ENCODE results near the gene GSK3B. TPM values are rescaled to one million over a fixed set of nuclear protein-coding genes. Genes with fewer than 3 reads are reported as not detected.

GSK3B gene
- total and polyA plus RNA-seq, 2 donors from 2014 or later = 6.4 to 52.1 TPM

DNA sequence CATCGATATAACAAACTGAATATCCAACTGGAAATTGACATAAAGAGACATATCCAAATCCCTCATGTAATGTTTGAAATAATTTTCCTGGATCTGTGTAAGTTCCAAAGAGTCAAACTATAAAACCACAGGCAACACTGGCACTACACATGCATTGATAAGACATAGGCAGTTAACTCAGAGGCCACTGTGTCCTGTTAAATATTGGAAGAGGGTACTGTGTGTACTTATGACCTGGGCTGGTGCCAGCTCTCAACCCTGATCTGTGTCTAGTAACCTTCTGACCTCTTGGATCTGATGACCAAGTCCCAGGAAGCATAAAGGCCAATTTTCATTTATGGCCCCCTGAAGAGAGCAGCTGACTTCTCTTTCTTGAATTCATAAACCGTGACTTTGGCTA, 307.8 kb downstream of the GSK3B start:
- FAIRE-seq (no peak), DNase-seq (no peak)
- no peak overlapping the region for H3K9ac ChIP-seq (ENCODE audit: low read length in 3 of 3)
- no peaks in the 10 kb centered on the region for H3K36me3 ChIP-seq (ENCODE audit: control insufficient read depth in 2 of 3, insufficient read depth in 3 of 3, low read length in 3 of 3)
- no peak overlapping the region for H3K4me3 ChIP-seq (ENCODE audit: low read length in 3 of 3)
- TF ChIP-seq, protein P1, sequence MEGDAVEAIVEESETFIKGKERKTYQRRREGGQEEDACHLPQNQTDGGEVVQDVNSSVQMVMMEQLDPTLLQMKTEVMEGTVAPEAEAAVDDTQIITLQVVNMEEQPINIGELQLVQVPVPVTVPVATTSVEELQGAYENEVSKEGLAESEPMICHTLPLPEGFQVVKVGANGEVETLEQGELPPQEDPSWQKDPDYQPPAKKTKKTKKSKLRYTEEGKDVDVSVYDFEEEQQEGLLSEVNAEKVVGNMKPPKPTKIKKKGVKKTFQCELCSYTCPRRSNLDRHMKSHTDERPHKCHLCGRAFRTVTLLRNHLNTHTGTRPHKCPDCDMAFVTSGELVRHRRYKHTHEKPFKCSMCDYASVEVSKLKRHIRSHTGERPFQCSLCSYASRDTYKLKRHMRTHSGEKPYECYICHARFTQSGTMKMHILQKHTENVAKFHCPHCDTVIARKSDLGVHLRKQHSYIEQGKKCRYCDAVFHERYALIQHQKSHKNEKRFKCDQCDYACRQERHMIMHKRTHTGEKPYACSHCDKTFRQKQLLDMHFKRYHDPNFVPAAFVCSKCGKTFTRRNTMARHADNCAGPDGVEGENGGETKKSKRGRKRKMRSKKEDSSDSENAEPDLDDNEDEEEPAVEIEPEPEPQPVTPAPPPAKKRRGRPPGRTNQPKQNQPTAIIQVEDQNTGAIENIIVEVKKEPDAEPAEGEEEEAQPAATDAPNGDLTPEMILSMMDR (IDR thresholded peaks at IDR 0.05; ENCODE audit: borderline replicate concordance, extremely low read depth, insufficient read depth) = no peak
- no peaks in the 10 kb centered on the region for H3K4me1 ChIP-seq (ENCODE audit: control insufficient read depth in 2 of 3, insufficient read depth in 2 of 3, low read depth in 1 of 3, low read length in 3 of 3)
- no peaks in the 10 kb centered on the region for H3K27me3 ChIP-seq (ENCODE audit: control insufficient read depth, insufficient read depth, low read length)
- intact Hi-C loops (cut with DNase I) = no loop called here
- H3K9me3 ChIP-seq (ENCODE audit: control insufficient read depth in 2 of 3, insufficient read depth in 1 of 3, low read length in 3 of 3) = no peaks in the 10 kb centered on the region
- H3K27ac ChIP-seq (ENCODE audit: low read depth in 2 of 2, low read length in 2 of 2) = no peak overlapping the region

DNA sequence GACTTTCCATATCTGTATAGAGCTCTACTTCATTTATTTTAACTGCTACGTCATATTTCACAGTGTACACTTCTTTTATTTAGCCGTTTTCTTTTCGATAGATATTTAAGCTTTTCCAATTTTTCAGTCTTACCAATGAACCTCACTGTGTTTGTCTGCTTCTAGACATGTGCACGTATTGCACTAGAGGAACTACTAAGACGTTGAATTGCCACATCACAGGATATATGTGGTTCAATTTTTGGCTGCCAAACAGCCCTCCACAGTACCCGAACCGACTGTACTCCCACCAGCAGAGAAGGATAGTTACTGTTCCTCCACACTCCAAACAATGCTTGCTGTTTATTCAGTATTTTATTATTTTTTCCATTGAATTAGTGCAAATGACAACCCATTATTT, 310.4 kb downstream of the GSK3B start:
- Histone ChIP-seq H3K36me3 (ENCODE audit: control insufficient read depth in 2 of 3, insufficient read depth in 3 of 3, low read length in 3 of 3) (no peaks in the 10 kb centered on the region), H3K4me1 (ENCODE audit: control insufficient read depth in 2 of 3, insufficient read depth in 2 of 3, low read depth in 1 of 3, low read length in 3 of 3) (no peaks in the 10 kb centered on the region), H3K27ac (ENCODE audit: low read depth in 2 of 2, low read length in 2 of 2) (no peak overlapping the region), H3K4me3 (ENCODE audit: low read length in 3 of 3) (no peak overlapping the region), H3K27me3 (ENCODE audit: control insufficient read depth, insufficient read depth, low read length) (no peaks in the 10 kb centered on the region), H3K9ac (ENCODE audit: low read length in 3 of 3) (no peak overlapping the region), H3K9me3 (ENCODE audit: control insufficient read depth in 2 of 3, insufficient read depth in 1 of 3, low read length in 3 of 3) (no peaks in the 10 kb centered on the region)
- TF ChIP-seq, protein P1 (IDR thresholded peaks at IDR 0.05; ENCODE audit: borderline replicate concordance, extremely low read depth, insufficient read depth) = no peak
- no peak for FAIRE-seq
- intact Hi-C loops (cut with DNase I) = no loop called here
- DNase-seq = no peak

DNA sequence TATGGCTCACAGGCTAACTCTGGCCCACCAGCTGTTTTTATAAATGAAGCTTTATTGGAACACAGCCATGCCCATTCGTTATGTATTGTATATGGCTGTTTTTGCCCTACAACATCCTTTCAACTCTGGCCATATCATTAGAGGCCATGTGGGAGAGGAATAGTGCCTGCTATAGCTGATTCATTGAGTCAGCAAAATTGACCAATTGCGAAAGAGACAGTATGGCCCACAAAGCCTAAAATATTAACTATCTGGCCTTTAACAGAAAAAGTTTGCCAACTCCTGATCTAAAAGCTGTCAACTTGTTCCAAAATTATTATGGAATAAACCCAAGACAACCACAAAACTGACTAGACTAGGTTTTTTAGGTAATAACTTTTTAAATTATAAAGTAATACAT, 311.0 kb downstream of the GSK3B start:
- TF ChIP-seq, protein P1 (IDR thresholded peaks at IDR 0.05; ENCODE audit: borderline replicate concordance, extremely low read depth, insufficient read depth) = no peak
- Histone ChIP-seq H3K9ac (ENCODE audit: low read length in 3 of 3) (no peak overlapping the region), H3K9me3 (ENCODE audit: control insufficient read depth in 2 of 3, insufficient read depth in 1 of 3, low read length in 3 of 3) (no peaks in the 10 kb centered on the region), H3K36me3 (ENCODE audit: control insufficient read depth in 2 of 3, insufficient read depth in 3 of 3, low read length in 3 of 3) (no peaks in the 10 kb centered on the region), H3K4me3 (ENCODE audit: low read length in 3 of 3) (no peak overlapping the region), H3K27me3 (ENCODE audit: control insufficient read depth, insufficient read depth, low read length) (no peaks in the 10 kb centered on the region), H3K4me1 (ENCODE audit: control insufficient read depth in 2 of 3, insufficient read depth in 2 of 3, low read depth in 1 of 3, low read length in 3 of 3) (no peaks in the 10 kb centered on the region), H3K27ac (ENCODE audit: low read depth in 2 of 2, low read length in 2 of 2) (no peak overlapping the region)
- intact Hi-C loops (cut with DNase I) = no loop called here
- DNase-seq (no peak), FAIRE-seq (no peak)

DNA sequence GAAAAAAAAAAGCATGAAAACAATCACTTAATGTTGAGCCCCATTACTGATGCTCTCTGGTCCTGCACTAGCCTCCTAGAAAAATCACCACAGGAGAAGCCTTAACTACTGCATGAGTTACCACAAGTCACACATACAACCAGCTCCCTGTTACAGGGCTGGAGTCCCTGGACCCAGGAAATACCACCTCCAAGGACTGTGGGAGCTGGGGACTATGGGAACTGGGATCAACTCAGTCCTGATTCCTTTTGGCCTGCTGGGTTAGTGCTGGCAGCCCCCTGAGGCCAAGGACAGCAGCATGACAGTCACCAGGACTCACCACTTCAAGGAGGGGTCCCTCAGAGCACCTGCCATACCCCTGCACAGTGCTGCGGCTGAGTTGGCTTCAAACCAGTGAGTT, 311.8 kb downstream of the GSK3B start:
- TF ChIP-seq, protein P1 (IDR thresholded peaks at IDR 0.05; ENCODE audit: borderline replicate concordance, extremely low read depth, insufficient read depth) = no peak
- H3K27ac ChIP-seq (ENCODE audit: low read depth in 2 of 2, low read length in 2 of 2) = no peak overlapping the region
- H3K4me1 ChIP-seq (ENCODE audit: control insufficient read depth in 2 of 3, insufficient read depth in 2 of 3, low read depth in 1 of 3, low read length in 3 of 3) = no peaks in the 10 kb centered on the region
- DNase-seq (no peak), FAIRE-seq (no peak)
- no peaks in the 10 kb centered on the region for H3K9me3 ChIP-seq (ENCODE audit: control insufficient read depth in 2 of 3, insufficient read depth in 1 of 3, low read length in 3 of 3)
- intact Hi-C loops (cut with DNase I) = no loop called here
- no peak overlapping the region for H3K4me3 ChIP-seq (ENCODE audit: low read length in 3 of 3)
- H3K27me3 ChIP-seq (ENCODE audit: control insufficient read depth, insufficient read depth, low read length) = no peaks in the 10 kb centered on the region
- H3K9ac ChIP-seq (ENCODE audit: low read length in 3 of 3) = no peak overlapping the region
- no peaks in the 10 kb centered on the region for H3K36me3 ChIP-seq (ENCODE audit: control insufficient read depth in 2 of 3, insufficient read depth in 3 of 3, low read length in 3 of 3)

All from kidney (tissue), 14 donors.